A172 (cell line): ENCODE results near the gene SLC50A1. TPM values are rescaled to one million over a fixed set of nuclear protein-coding genes. Genes with fewer than 3 reads are reported as not detected.
A peak's percentile ranks its signal among the peaks of the same experiment; 100 is the strongest.
"Not testable (repeated sequence)": the region's sequence is repeated elsewhere in the genome, so short reads cannot be mapped to it uniquely, and the experiment has no call there.

ENCODE experiments used
- DNase-seq: peaks from one replicate; pipeline ENCODE4 v3.0.0-alpha.2; 2015; ENCODE audit warnings: low spot score
- total RNA-seq: library from RNA; depleted of rRNA; stranded (reverse); fragments of >200 nt; shearing (Covaris generic); gene quantifications from 2 replicates; pipeline ENCODE4 v1.2.3, GENCODE V29; 2014

Gene SLC50A1
- total RNA-seq, 1 experiment from 2014 or later: 30.4 TPM

GRCh38 chr1:155134880-155135414 is 705 bp upstream of the SLC50A1 start:
- DNase-seq: peak; percentile 99

GRCh38 chr1:155136748-155137147 is 1.1 kb downstream of the SLC50A1 start:
- no peak for DNase-seq

- DNase-seq: no peak
Measured at GRCh38 chr1:155137154-155137949, 1.7 kb downstream of the SLC50A1 start.

- peak; percentile 73 for DNase-seq
Measured at GRCh38 chr1:155139895-155140629, 4.4 kb downstream of the SLC50A1 start, which contains the start of gene DPM3. TSS of gene DPM3 (minus strand) at chr1:155140531. CDS start at chr1:155140240, 291 bp downstream.

- DNase-seq: no peak
Measured at GRCh38 chr1:155140630-155140953, 4.9 kb downstream of the SLC50A1 start.

- no peak for DNase-seq
Measured at GRCh38 chr1:155141749-155142148, 6.1 kb downstream of the SLC50A1 start.

GRCh38 chr1:155145491-155145890 is 9.8 kb downstream of the SLC50A1 start:
- no peak for DNase-seq

- not testable (repeated sequence) for DNase-seq
Measured at GRCh38 chr1:155155996-155156643, 20.5 kb downstream of the SLC50A1 start.

- no peak for DNase-seq
Measured at GRCh38 chr1:155158991-155159390, 23.3 kb downstream of the SLC50A1 start.

GRCh38 chr1:155160128-155160527 is 24.5 kb downstream of the SLC50A1 start:
- no peak for DNase-seq

GRCh38 chr1:155162631-155163030 is 27.0 kb downstream of the SLC50A1 start:
- DNase-seq: not testable (repeated sequence)

- DNase-seq: not testable (repeated sequence)
Measured at GRCh38 chr1:155163785-155164184, 28.1 kb downstream of the SLC50A1 start.

GRCh38 chr1:155164625-155165024 is 29.0 kb downstream of the SLC50A1 start:
- DNase-seq: not testable (repeated sequence)

- DNase-seq: no peak
Measured at GRCh38 chr1:155166051-155166470, 30.4 kb downstream of the SLC50A1 start.

GRCh38 chr1:155166471-155167165 is 31.0 kb downstream of the SLC50A1 start:
- no peak for DNase-seq

- peak; percentile 81 for DNase-seq
Measured at GRCh38 chr1:155167166-155168104, 31.8 kb downstream of the SLC50A1 start.

GRCh38 chr1:155168105-155168445 is 32.4 kb downstream of the SLC50A1 start:
- DNase-seq: not testable (repeated sequence)

- no peak for DNase-seq
Measured at GRCh38 chr1:155168456-155169210, 33.0 kb downstream of the SLC50A1 start.

- DNase-seq: no peak
Measured at GRCh38 chr1:155169541-155169940, 33.9 kb downstream of the SLC50A1 start.
